Measurements from ENCODE around the gene PCYT2. TPM values are rescaled to one million over a fixed set of nuclear protein-coding genes. Genes with fewer than 3 reads are reported as not detected.
"Not testable (repeated sequence)": the region's sequence is repeated elsewhere in the genome, so short reads cannot be mapped to it uniquely, and the experiment has no call there.

PCYT2 gene
- total RNA-seq, 2 donors from 2014 or later: 10.1 to 26.8 TPM

- peaks cover 7% of the 10 kb centered on the region for H3K4me1 Mint-ChIP-seq
- ATAC-seq (replicated peaks): no peak
- H3K27ac Mint-ChIP-seq: peak overlapping the region; percentile 94
- H3K4me3 Mint-ChIP-seq: peak overlapping the region; percentile 92
- H3K36me3 Mint-ChIP-seq (ENCODE audit: low read depth): peaks cover 24% of the 10 kb centered on the region
- no peaks in the 10 kb centered on the region for H3K9me3 Mint-ChIP-seq
- H3K27me3 Mint-ChIP-seq: no peaks in the 10 kb centered on the region
These were observed 14.8 kb upstream of the PCYT2 start for GRCh38 chr17:81925860-81926450.

GRCh38 chr17:81924557-81925532, 13.6 kb upstream of the PCYT2 start:
- Mint-ChIP-seq H3K4me1 (peaks cover 7% of the 10 kb centered on the region), H3K9me3 (no peaks in the 10 kb centered on the region), H3K27ac (peak overlapping the region; percentile 77), H3K27me3 (no peaks in the 10 kb centered on the region), H3K4me3 (peak overlapping the region; percentile 92), H3K36me3 (ENCODE audit: low read depth) (peaks cover 33% of the 10 kb centered on the region)
- no peak for ATAC-seq (replicated peaks)

DNA sequence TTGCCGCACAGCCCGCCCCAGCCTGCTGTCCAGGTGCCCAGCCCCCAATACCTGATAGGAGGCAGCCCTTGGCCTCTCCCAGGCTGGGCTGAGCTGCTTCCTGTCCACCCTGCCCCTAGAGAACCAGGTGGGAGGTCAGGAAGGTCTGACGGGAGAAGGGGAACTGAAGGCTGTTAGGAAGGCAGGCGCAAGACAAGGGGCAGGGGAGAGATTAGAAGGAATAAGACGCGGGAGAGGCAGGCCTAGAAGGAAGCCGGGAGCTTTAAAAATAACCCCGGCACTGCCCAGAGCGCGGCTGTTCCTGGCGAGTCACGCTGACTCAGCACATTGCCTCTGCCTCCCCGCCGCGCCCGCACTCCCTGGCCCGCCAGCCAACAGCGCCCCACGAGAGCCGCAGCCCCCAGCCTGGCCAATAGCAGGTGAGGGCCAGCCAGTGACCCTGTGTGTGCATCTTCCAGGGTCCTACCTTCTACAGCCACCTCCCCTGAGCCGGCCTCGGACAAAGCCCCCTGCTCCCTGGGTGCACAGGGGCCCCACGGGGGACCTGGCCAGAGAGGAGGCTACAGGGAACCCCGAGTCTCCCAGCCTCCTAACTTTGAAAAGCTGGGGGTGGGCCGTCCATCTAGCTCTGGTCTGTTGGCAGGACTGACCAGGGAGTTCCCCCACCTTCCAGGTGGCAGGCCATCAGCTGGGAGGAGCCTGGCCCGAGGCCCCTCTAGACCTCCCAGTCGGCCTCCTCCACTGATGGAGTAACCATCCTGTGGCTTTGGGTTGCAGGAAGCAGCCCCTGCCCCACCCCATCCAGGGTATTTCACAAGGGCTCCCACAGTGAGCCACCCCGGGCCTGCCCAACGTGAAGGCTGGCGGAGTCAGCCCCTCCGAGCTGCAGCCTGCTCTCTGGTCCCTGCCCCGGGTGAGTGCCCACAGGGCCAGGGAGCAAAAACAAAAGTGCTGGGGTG, 12.4 kb upstream of the PCYT2 start:
- Mint-ChIP-seq H3K27me3 (no peaks in the 10 kb centered on the region), H3K4me3 (peak overlapping the region; percentile 92), H3K27ac (peak overlapping the region; percentile 77), H3K9me3 (no peaks in the 10 kb centered on the region), H3K36me3 (ENCODE audit: low read depth) (peaks cover 45% of the 10 kb centered on the region), H3K4me1 (peaks cover 7% of the 10 kb centered on the region)
- ATAC-seq (replicated peaks): no peak

GRCh38 chr17:81922566-81923301, 11.5 kb upstream of the PCYT2 start:
- Mint-ChIP-seq H3K4me3 (no peak overlapping the region), H3K27me3 (no peaks in the 10 kb centered on the region), H3K9me3 (no peaks in the 10 kb centered on the region), H3K36me3 (ENCODE audit: low read depth) (peaks cover 54% of the 10 kb centered on the region), H3K27ac (no peak overlapping the region), H3K4me1 (peaks cover 7% of the 10 kb centered on the region)
- no peak for ATAC-seq (replicated peaks)

GRCh38 chr17:81921996-81922565, 10.9 kb upstream of the PCYT2 start:
- H3K4me3 Mint-ChIP-seq: no peak overlapping the region
- no peak overlapping the region for H3K27ac Mint-ChIP-seq
- peaks cover 11% of the 10 kb centered on the region for H3K4me1 Mint-ChIP-seq
- H3K27me3 Mint-ChIP-seq: no peaks in the 10 kb centered on the region
- H3K9me3 Mint-ChIP-seq: no peaks in the 10 kb centered on the region
- H3K36me3 Mint-ChIP-seq (ENCODE audit: low read depth): peaks cover 58% of the 10 kb centered on the region
- no peak for ATAC-seq (replicated peaks)

DNA sequence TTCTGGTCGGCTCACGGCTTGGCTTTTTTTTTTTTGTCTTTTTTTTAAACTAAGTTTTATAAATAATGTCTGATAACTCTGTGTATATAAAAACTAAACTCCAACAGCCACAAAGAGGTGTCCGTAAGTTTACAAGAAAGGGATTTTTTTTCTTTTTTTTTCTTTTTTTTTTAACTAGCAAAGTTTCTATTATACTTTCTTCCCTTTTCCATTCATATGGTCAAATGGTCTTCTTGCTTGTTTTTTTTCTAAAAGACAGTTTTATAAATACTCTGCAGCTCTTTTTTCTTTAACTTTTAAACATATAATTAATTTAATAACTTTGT, 10.3 kb upstream of the PCYT2 start:
- H3K27me3 Mint-ChIP-seq: no peaks in the 10 kb centered on the region
- H3K4me1 Mint-ChIP-seq: peaks cover 13% of the 10 kb centered on the region
- no peak overlapping the region for H3K27ac Mint-ChIP-seq
- ATAC-seq (replicated peaks): no peak
- no peak overlapping the region for H3K4me3 Mint-ChIP-seq
- H3K36me3 Mint-ChIP-seq (ENCODE audit: low read depth): peaks cover 63% of the 10 kb centered on the region
- no peaks in the 10 kb centered on the region for H3K9me3 Mint-ChIP-seq

DNA sequence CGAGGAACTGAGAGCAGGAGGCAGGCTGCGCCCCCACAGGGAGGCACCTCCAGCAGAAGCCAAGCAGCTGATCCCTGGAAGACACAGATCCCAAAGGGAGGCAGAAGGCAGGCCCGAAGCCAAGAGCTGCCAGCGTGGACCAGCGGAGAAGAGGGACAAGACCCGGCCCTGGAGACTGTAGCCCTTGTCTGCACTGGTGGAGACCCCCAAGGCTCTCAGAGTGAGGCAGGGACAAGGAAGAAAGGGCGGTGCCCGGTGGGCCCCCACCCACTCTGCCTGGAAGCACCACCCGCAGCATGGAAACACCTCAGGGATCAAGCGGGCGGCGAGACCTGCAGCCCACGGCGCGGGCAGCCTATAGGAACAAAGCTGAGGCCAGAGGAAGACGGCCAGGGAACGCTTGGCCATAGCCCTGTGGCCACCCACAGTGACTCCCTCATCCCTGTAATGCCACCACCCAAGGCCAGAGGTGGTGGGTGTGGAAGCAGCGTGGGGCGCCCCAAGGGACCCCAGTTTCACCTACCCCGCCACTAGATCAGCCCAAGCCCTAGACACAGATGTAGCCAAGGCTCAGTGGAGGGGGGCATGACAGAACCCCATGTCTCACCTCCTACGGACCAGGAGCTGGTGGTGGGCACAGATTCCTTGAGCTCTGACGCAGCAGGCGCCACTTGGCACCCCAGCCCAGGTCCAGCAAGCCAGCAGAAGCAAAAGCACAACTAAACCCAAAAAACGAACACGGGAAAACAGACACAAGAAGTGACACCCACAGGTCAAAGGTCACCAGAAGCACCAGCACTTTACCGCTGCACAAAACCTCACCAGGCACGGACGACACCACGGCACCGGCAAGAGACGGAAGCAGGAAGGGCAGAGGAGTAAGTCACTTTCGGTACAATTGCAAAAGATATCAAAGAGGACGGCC, 9.7 kb upstream of the PCYT2 start:
- Mint-ChIP-seq H3K36me3 (ENCODE audit: low read depth) (peaks cover 63% of the 10 kb centered on the region), H3K4me3 (no peak overlapping the region), H3K9me3 (no peaks in the 10 kb centered on the region), H3K4me1 (peaks cover 7% of the 10 kb centered on the region), H3K27me3 (no peaks in the 10 kb centered on the region), H3K27ac (no peak overlapping the region)
- no peak for ATAC-seq (replicated peaks)

GRCh38 chr17:81918832-81919545, 7.8 kb upstream of the PCYT2 start:
- Mint-ChIP-seq H3K9me3 (no peaks in the 10 kb centered on the region), H3K4me3 (peak overlapping the region; percentile 84)

GRCh38 chr17:81918333-81918669, 7.1 kb upstream of the PCYT2 start:
- Mint-ChIP-seq H3K27ac (peak overlapping the region; percentile 55), H3K4me3 (peak overlapping the region; percentile 84), H3K36me3 (ENCODE audit: low read depth) (peaks cover 82% of the 10 kb centered on the region)
- not testable (repeated sequence) for H3K27me3 Mint-ChIP-seq, H3K9me3 Mint-ChIP-seq, H3K4me1 Mint-ChIP-seq
- peak; percentile 40 for ATAC-seq (replicated peaks)

More at GRCh38 chr17:81918832-81919545, 7.8 kb upstream of the PCYT2 start:
- Mint-ChIP-seq H3K27me3 (no peaks in the 10 kb centered on the region), H3K27ac (peak overlapping the region; percentile 55), H3K4me1 (peaks cover 7% of the 10 kb centered on the region), H3K36me3 (ENCODE audit: low read depth) (peaks cover 79% of the 10 kb centered on the region)
- no peak for ATAC-seq (replicated peaks)

DNA sequence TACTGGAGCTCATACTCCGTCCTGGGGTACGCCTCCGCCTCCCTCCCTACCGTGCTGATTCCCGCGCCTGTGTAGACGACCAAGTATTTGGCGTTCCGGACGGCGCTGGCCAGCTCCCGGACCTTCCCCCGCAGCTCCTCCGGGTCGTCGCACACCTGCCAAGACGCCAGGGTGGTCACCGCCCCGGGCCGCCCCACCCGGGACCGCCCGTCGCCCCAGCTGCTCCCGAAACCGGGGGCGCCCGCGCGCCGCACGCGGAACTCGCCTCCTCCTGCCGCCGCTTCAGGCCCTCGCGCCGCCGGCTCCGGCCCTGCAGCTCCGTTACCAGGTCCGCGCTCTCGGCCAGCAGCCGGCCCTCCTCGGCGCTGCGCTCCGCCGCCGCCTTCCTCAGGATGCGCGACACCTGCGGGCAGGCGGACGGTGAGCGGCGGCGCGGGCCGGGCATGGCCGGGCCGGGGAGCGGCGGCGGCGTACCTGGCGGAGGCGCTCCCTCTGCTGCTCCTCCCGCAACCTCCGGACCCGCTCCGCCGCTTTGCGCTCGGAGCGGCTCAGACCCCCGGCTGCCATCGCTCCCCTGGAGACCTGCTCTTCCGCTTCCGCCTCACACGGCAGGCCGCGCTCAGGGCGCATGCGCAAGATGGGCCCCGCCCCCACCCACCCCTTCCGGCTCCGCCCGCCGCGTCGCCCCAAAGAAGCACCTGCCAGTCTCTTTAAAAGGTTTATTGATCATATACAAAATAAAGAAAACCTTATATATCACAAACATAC, 6.5 kb upstream of the PCYT2 start, which contains the start of gene SIRT7:
SIRT7 (minus strand) TSS at position 612 of the 768 bp plus-strand sequence; CDS start at position 567, 45 bp downstream.
- H3K36me3 Mint-ChIP-seq (ENCODE audit: low read depth): peaks cover 87% of the 10 kb centered on the region
- ATAC-seq (replicated peaks): peak; percentile 92
- peak within 1 kb of the TSS; percentile 84 for H3K4me3 Mint-ChIP-seq
- peaks cover 7% of the 10 kb centered on the region for H3K4me1 Mint-ChIP-seq
- H3K27ac Mint-ChIP-seq: peak within 1 kb of the TSS; percentile 55
- H3K9me3 Mint-ChIP-seq: no peaks in the 10 kb centered on the region
- no peaks in the 10 kb centered on the region for H3K27me3 Mint-ChIP-seq

- H3K4me3 Mint-ChIP-seq: peak overlapping the region; percentile 84
- ATAC-seq (replicated peaks): no peak
- H3K9me3 Mint-ChIP-seq: no peaks in the 10 kb centered on the region
- peaks cover 90% of the 10 kb centered on the region for H3K36me3 Mint-ChIP-seq (ENCODE audit: low read depth)
- peaks cover 7% of the 10 kb centered on the region for H3K4me1 Mint-ChIP-seq
- no peaks in the 10 kb centered on the region for H3K27me3 Mint-ChIP-seq
- peak overlapping the region; percentile 28 for H3K27ac Mint-ChIP-seq
These were observed 5.2 kb upstream of the PCYT2 start for GRCh38 chr17:81916234-81917001.

All from activated T-helper 17 cell treated with anti-CD3 and anti-CD28 coated beads, Interleukin-2, amount 50 U/mL, for 72 hours (primary cell).